Left renal cortex interstitium (tissue), 4 donors: Measurements from ENCODE around the gene TAF1B. TPM values are rescaled to one million over a fixed set of nuclear protein-coding genes. Genes with fewer than 3 reads are reported as not detected.

Experiments
- DNase-seq, 4 donors: peaks; one replicate each; pipeline ENCODE4 v3.0.0-alpha.2; 2013; ENCODE audit warnings: low read depth in 4 of 4, low spot score in 2 of 4, missing footprints in 1 of 4
- polyA plus RNA-seq, 4 donors: library from polyadenylated mRNA; unstranded; fragments of 120-200 nt; gene quantifications; one replicate each; pipeline ENCODE4 v1.2.1, GENCODE V29; 2013; ENCODE audit not compliant: insufficient read length in 4 of 4

TAF1B gene
- polyA plus RNA-seq, 4 donors: 25.5 to 30.3 (median 28.5) TPM

- no peak for DNase-seq
Measured at GRCh38 chr2:9807555-9808305, 35.5 kb upstream of the TAF1B start.

GRCh38 chr2:9808334-9809063 is 34.8 kb upstream of the TAF1B start:
- no peak for DNase-seq

GRCh38 chr2:9809064-9809356 is 34.3 kb upstream of the TAF1B start:
- no peak for DNase-seq

GRCh38 chr2:9809448-9810088 is 33.7 kb upstream of the TAF1B start:
- DNase-seq: no peak

- no peak for DNase-seq
Measured at GRCh38 chr2:9811216-9811615, 32.1 kb upstream of the TAF1B start.

GRCh38 chr2:9811679-9812511 is 31.4 kb upstream of the TAF1B start:
- DNase-seq: no peak

- no peak for DNase-seq
Measured at GRCh38 chr2:9812945-9813311, 30.3 kb upstream of the TAF1B start.

- DNase-seq: no peak
Measured at GRCh38 chr2:9813312-9814128, 29.8 kb upstream of the TAF1B start.

GRCh38 chr2:9814129-9814868 is 29.0 kb upstream of the TAF1B start:
- no peak for DNase-seq

- no peak for DNase-seq
Measured at GRCh38 chr2:9815076-9815475, 28.2 kb upstream of the TAF1B start.

- DNase-seq: no peak
Measured at GRCh38 chr2:9815844-9816279, 27.4 kb upstream of the TAF1B start.

GRCh38 chr2:9818097-9818496 is 25.2 kb upstream of the TAF1B start:
- no peak for DNase-seq

- DNase-seq: no peak
Measured at GRCh38 chr2:9819551-9819950, 23.7 kb upstream of the TAF1B start.

- DNase-seq: no peak
Measured at GRCh38 chr2:9820020-9820973, 23.0 kb upstream of the TAF1B start.

GRCh38 chr2:9821805-9822445 is 21.3 kb upstream of the TAF1B start:
- DNase-seq: no peak

GRCh38 chr2:9824441-9824840 is 18.8 kb upstream of the TAF1B start:
- DNase-seq: no peak

GRCh38 chr2:9824956-9825720 is 18.1 kb upstream of the TAF1B start:
- DNase-seq: no peak
